Measurements from ENCODE around the gene CGB1. TPM values are rescaled to one million over a fixed set of nuclear protein-coding genes. Genes with fewer than 3 reads are reported as not detected.
"Not testable (repeated sequence)": the region's sequence is repeated elsewhere in the genome, so short reads cannot be mapped to it uniquely, and the experiment has no call there.

The CGB1 gene
- total RNA-seq, 1 donor from 2014 or later: not detected

- DNase-seq: no peak
Measured at GRCh38 chr19:49057636-49058234, 21.0 kb upstream of the CGB1 start, which contains the start of gene CGB7. Gene CGB7 (minus strand): TSS chr19:49057749. CDS start chr19:49055375, 2,374 bp downstream.

GRCh38 chr19:49056902-49057596, 20.4 kb upstream of the CGB1 start:
- not testable (repeated sequence) for DNase-seq

- no peak for DNase-seq
Measured at GRCh38 chr19:49056101-49056901, 19.6 kb upstream of the CGB1 start.

- DNase-seq: not testable (repeated sequence)
Measured at GRCh38 chr19:49050376-49051033, 13.8 kb upstream of the CGB1 start.

GRCh38 chr19:49049834-49050233, 13.1 kb upstream of the CGB1 start:
- not testable (repeated sequence) for DNase-seq

- DNase-seq: not testable (repeated sequence)
Measured at GRCh38 chr19:49049011-49049410, 12.3 kb upstream of the CGB1 start, which contains the start of gene CGB8. Gene CGB8 (minus strand): TSS chr19:49049111. CDS start chr19:49048739, 372 bp downstream.

GRCh38 chr19:49043548-49043947, 6.9 kb upstream of the CGB1 start, which contains the start of gene CGB5:
Gene CGB5 (plus strand): TSS chr19:49043848. CDS start chr19:49044210, 362 bp downstream.
- DNase-seq: not testable (repeated sequence)

GRCh38 chr19:49042666-49043065, 6.0 kb upstream of the CGB1 start:
- not testable (repeated sequence) for DNase-seq

GRCh38 chr19:49042177-49042576, 5.5 kb upstream of the CGB1 start:
- no peak for DNase-seq

GRCh38 chr19:49039736-49040135, 3.0 kb upstream of the CGB1 start:
- not testable (repeated sequence) for DNase-seq

- DNase-seq: not testable (repeated sequence)
Measured at GRCh38 chr19:49038557-49039276, 2.0 kb upstream of the CGB1 start.

GRCh38 chr19:49038111-49038510, 1.4 kb upstream of the CGB1 start:
- DNase-seq: not testable (repeated sequence)

GRCh38 chr19:49031642-49032301, 4.9 kb downstream of the CGB1 start, which contains the start of gene CGB2:
Gene CGB2 (plus strand): TSS chr19:49031890. CDS start chr19:49032096, 206 bp downstream.
- not testable (repeated sequence) for DNase-seq

GRCh38 chr19:49030323-49030722, 6.4 kb downstream of the CGB1 start:
- not testable (repeated sequence) for DNase-seq

- DNase-seq: not testable (repeated sequence)
Measured at GRCh38 chr19:49029749-49030148, 6.9 kb downstream of the CGB1 start.

GRCh38 chr19:49028686-49029085, 8.0 kb downstream of the CGB1 start:
- not testable (repeated sequence) for DNase-seq

GRCh38 chr19:49025599-49025998, 11.1 kb downstream of the CGB1 start:
- not testable (repeated sequence) for DNase-seq

GRCh38 chr19:49025088-49025487, 11.6 kb downstream of the CGB1 start:
- not testable (repeated sequence) for DNase-seq

GRCh38 chr19:49024233-49024632, 12.5 kb downstream of the CGB1 start, which contains the start of gene CGB3:
Gene CGB3 (minus strand): TSS chr19:49024333. CDS start chr19:49023971, 362 bp downstream.
- not testable (repeated sequence) for DNase-seq

- no peak for DNase-seq
Measured at GRCh38 chr19:49022116-49022515, 14.6 kb downstream of the CGB1 start.
